Panc1 (cell line): ENCODE measurements around the gene CTDSPL2.

Experiments used
- TF ChIP-seq, protein P1 (sequence below): fragments of 450-650 bp; IDR thresholded peaks from 2 replicates; pipeline ENCODE4 v1.5.1; 2017; ENCODE audit warnings: mild to moderate bottlenecking
- TF ChIP-seq, protein P2 (sequence below), 2 experiments: IDR thresholded peaks; 2 replicates each; pipeline ENCODE4 v1.6.1; 2011 to 2012; ENCODE audit warnings: low read depth in 2 of 2, control low read depth in 1 of 2, low read length in 1 of 2, mild to moderate bottlenecking in 1 of 2, moderate library complexity in 1 of 2; ENCODE audit not compliant: insufficient read depth in 1 of 2

- TF ChIP-seq, protein P1, sequence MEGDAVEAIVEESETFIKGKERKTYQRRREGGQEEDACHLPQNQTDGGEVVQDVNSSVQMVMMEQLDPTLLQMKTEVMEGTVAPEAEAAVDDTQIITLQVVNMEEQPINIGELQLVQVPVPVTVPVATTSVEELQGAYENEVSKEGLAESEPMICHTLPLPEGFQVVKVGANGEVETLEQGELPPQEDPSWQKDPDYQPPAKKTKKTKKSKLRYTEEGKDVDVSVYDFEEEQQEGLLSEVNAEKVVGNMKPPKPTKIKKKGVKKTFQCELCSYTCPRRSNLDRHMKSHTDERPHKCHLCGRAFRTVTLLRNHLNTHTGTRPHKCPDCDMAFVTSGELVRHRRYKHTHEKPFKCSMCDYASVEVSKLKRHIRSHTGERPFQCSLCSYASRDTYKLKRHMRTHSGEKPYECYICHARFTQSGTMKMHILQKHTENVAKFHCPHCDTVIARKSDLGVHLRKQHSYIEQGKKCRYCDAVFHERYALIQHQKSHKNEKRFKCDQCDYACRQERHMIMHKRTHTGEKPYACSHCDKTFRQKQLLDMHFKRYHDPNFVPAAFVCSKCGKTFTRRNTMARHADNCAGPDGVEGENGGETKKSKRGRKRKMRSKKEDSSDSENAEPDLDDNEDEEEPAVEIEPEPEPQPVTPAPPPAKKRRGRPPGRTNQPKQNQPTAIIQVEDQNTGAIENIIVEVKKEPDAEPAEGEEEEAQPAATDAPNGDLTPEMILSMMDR, result no peak
- TF ChIP-seq, protein P2, sequence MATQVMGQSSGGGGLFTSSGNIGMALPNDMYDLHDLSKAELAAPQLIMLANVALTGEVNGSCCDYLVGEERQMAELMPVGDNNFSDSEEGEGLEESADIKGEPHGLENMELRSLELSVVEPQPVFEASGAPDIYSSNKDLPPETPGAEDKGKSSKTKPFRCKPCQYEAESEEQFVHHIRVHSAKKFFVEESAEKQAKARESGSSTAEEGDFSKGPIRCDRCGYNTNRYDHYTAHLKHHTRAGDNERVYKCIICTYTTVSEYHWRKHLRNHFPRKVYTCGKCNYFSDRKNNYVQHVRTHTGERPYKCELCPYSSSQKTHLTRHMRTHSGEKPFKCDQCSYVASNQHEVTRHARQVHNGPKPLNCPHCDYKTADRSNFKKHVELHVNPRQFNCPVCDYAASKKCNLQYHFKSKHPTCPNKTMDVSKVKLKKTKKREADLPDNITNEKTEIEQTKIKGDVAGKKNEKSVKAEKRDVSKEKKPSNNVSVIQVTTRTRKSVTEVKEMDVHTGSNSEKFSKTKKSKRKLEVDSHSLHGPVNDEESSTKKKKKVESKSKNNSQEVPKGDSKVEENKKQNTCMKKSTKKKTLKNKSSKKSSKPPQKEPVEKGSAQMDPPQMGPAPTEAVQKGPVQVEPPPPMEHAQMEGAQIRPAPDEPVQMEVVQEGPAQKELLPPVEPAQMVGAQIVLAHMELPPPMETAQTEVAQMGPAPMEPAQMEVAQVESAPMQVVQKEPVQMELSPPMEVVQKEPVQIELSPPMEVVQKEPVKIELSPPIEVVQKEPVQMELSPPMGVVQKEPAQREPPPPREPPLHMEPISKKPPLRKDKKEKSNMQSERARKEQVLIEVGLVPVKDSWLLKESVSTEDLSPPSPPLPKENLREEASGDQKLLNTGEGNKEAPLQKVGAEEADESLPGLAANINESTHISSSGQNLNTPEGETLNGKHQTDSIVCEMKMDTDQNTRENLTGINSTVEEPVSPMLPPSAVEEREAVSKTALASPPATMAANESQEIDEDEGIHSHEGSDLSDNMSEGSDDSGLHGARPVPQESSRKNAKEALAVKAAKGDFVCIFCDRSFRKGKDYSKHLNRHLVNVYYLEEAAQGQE (IDR thresholded peaks at IDR 0.05; ENCODE audit: insufficient read depth in 1 of 2, low read depth in 2 of 2, low read length in 1 of 2), result no peak
Measured at GRCh38 chr15:44490622-44491021, 63.2 kb downstream of the CTDSPL2 start.
